Astrocyte of the cerebellum (primary cell): ENCODE results near the gene PLA2G2C.

ENCODE experiments used
- DNase-seq: peaks from one replicate; pipeline ENCODE4 v3.0.0-alpha.2; 2011; ENCODE audit warnings: low read depth
- H3K4me3 ChIP-seq: 2 replicates; pipeline ENCODE4 v1.5.1; 2011; ENCODE audit warnings: mild to moderate bottlenecking, low read depth, low read length, moderate library complexity
- CTCF ChIP-seq: IDR thresholded peaks from 2 replicates; pipeline ENCODE4 v1.5.1; 2012; ENCODE audit warnings: low read length, low read depth, moderate library complexity, mild to moderate bottlenecking; ENCODE audit errors: missing control alignments
- in situ Hi-C: cut with HindIII; loops from 2 replicates; pipeline ENCODE4 v1.10.0; 2017; ENCODE audit warnings: low sequenced_read_pairs

The PLA2G2C gene

GRCh38 chr1:20192364-20192763 lies 6.0 kb upstream of the PLA2G2C start:
- H3K4me3 ChIP-seq, result no peak overlapping the region
- DNase-seq, result no peak
- in situ Hi-C loops, result no loop called here
- no peak for TF ChIP-seq CTCF

- H3K4me3 ChIP-seq, result no peak overlapping the region
- no peak for TF ChIP-seq CTCF
- in situ Hi-C loops, result no loop called here
- no peak for DNase-seq
Observed at GRCh38 chr1:20191266-20191825, 5.0 kb upstream of the PLA2G2C start.

- in situ Hi-C loops, result no loop called here
- TF ChIP-seq CTCF, result no peak
- H3K4me3 ChIP-seq, result no peak overlapping the region
- DNase-seq, result no peak
Observed at GRCh38 chr1:20190256-20191160, 4.2 kb upstream of the PLA2G2C start.

DNA sequence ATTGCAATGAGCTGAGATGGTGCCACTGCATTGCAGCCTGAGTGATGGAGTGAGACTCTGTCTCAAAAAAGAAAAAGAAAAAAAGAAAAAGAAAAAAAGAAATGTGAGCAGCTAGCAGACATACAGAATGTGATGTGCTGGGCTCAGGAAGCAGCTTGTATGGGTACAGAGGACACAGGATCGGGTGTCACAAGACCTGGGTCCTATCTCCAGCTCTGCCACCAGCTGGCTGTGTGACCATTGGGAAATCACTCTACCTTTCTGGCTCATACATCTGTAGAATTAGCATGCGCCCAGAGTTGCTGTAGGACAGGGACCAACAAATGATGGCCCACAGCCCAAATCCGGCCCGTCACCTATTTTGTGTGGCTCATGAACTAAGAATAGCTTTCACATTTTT lies 3.3 kb upstream of the PLA2G2C start:
- no peak for DNase-seq
- no peak overlapping the region for H3K4me3 ChIP-seq
- no peak for TF ChIP-seq CTCF
- in situ Hi-C loops, result no loop called here

GRCh38 chr1:20188455-20188817 lies 2.1 kb upstream of the PLA2G2C start:
- no peak for DNase-seq
- H3K4me3 ChIP-seq, result no peak overlapping the region
- no peak for TF ChIP-seq CTCF
- in situ Hi-C loops, result no loop called here

DNA sequence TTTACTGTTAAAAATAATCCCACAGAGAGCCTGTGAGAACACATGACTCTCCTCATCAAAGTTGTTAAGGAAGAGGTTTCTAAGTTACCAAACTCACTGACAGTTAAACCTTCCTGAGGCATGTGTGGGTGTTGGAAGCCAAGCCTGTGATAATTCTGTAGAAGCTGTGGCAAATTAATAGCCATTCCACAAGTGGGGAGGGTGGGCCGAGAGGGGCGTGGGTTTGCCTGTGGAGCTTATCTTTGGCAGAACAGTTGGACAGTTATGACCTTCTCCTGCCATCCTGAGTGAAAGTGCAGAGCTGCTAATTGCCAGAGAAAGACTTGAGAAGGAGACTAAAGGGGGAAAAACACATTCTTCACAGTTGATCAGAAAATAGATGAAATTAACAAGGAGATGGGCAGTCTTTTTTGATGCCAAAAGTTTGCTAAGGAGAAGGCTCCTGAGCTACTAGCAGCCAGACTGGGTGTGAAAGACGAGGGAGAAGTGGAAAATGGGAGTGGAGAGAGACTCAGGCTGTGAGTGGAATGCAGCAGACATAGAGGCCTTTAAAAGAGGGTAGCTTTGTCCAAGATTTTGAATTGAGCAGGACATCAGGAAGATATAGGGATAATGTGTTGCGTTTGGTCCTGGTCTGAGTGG lies 1.6 kb upstream of the PLA2G2C start:
- no peak overlapping the region for H3K4me3 ChIP-seq
- no peak for DNase-seq
- TF ChIP-seq CTCF, result no peak
- in situ Hi-C loops, result no loop called here
